Measurements from ENCODE around the gene EXT2. TPM values are rescaled to one million over a fixed set of nuclear protein-coding genes. Genes with fewer than 3 reads are reported as not detected.

Gene EXT2
- total and polyA plus RNA-seq, 7 donors, result 11.0 to 23.5 (median 21.4) TPM

DNA sequence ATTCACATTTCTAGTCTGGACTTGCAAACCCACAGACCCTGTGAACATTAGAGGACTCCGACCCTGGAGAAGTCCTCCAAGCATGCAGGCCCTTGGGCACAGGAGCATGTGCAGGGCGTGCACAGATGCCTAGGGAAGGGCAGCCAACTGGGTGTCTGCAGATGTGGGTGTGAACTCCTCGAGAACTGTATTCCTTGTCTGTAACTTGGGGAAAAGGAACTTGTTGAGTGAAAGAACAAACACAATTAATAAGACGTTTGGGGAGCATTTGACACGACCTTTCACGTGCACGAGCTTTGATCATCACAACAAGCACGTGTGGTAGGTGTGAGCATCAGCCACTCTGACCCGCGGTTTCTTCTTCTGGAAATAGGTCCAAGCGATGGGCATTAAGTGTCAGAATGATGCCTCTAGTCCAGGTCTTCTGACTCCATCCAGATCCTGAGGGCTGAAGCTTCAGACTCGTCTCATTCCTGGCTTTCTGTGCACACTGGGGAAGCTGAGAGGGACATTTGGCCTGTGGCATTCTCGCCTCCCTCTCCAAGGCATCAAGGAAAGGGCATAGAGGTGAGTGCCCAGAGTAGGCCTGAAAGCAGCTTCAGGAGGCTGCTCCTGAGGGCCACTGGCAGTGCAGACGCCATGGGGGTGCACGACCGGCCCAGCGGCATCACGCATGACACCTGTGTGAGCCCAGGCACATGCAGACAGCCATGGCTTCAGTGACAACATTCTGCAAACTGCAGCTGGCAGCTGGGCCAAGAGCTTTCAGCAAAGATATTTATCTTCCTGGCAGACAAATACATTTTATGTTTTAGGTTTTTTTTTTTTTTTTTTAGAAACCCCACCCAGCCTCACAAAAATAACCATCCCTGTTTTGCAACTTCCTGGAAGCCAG lies 182.0 kb downstream of the EXT2 start:
- Histone ChIP-seq H3K4me1 (no peaks in the 10 kb centered on the region), H3K4me3 (no peak overlapping the region), H3K27me3 (ENCODE audit: insufficient read depth in 3 of 3, low read length in 2 of 3) (no peaks in the 10 kb centered on the region), H3K9me3 (no peaks in the 10 kb centered on the region), H3K36me3 (ENCODE audit: insufficient read depth in 1 of 2, low read depth in 1 of 2) (no peaks in the 10 kb centered on the region), H3K27ac (no peak overlapping the region)
- intact Hi-C loops (cut with DNase I), result no loop called here
- DNase-seq, result no peak
- no peak for ATAC-seq
- WGBS, 3 donors, result 83 to 90% (median 84%) methylated on average over 18 of the region's 18 CpGs
- no peak for TF ChIP-seq CTCF (IDR thresholded peaks at IDR 0.05)

DNA sequence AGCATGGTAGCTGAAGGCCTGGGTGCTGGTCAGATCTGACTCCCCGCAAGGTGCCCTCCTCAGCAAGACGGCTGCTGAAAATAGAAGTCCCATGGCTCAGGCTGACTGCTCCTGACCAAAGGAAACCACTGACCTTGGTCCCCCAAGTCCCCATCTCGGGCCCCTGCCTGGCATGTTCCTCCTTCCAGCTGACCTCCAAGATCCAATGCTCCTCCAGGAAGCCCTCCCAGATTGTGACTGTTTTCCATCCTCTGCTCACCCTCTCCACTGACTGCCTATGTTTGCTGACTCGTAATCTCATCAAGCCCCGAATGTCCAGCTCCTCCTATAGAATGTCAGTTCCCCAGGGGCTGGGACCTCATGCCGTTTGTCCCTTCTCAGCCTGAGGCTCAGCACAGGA lies 184.0 kb downstream of the EXT2 start:
- no peak overlapping the region for H3K4me3 ChIP-seq
- no peaks in the 10 kb centered on the region for H3K36me3 ChIP-seq (ENCODE audit: insufficient read depth in 1 of 2, low read depth in 1 of 2)
- H3K4me1 ChIP-seq, result no peaks in the 10 kb centered on the region
- intact Hi-C loops (cut with DNase I), result no loop called here
- no peaks in the 10 kb centered on the region for H3K27me3 ChIP-seq (ENCODE audit: insufficient read depth in 3 of 3, low read length in 2 of 3)
- H3K27ac ChIP-seq, result no peak overlapping the region
- no peaks in the 10 kb centered on the region for H3K9me3 ChIP-seq
- DNase-seq (no peak), ATAC-seq (no peak)
- no peak for TF ChIP-seq CTCF (IDR thresholded peaks at IDR 0.05)
- 85 to 90% (median 87%) methylated on average over 6 of the region's 6 CpGs for WGBS, 3 donors

GRCh38 chr11:44280257-44280656 lies 184.8 kb downstream of the EXT2 start:
- H3K9me3 ChIP-seq, result no peaks in the 10 kb centered on the region
- DNase-seq (no peak), ATAC-seq (no peak)
- 87 to 91% (median 91%) methylated on average over 7 of the region's 7 CpGs for WGBS, 3 donors
- no peak overlapping the region for H3K27ac ChIP-seq
- TF ChIP-seq CTCF (IDR thresholded peaks at IDR 0.05), result no peak
- H3K36me3 ChIP-seq (ENCODE audit: insufficient read depth in 1 of 2, low read depth in 1 of 2), result no peaks in the 10 kb centered on the region
- H3K4me3 ChIP-seq, result no peak overlapping the region
- H3K27me3 ChIP-seq (ENCODE audit: insufficient read depth in 3 of 3, low read length in 2 of 3), result no peaks in the 10 kb centered on the region
- no peaks in the 10 kb centered on the region for H3K4me1 ChIP-seq
- intact Hi-C loops (cut with DNase I), result loop anchor here in 1 of 2 donors (10.0 kb wide), 1 partner anchor 145 kb away; no protein-coding TSS in a partner anchor

GRCh38 chr11:44281151-44281550 lies 185.7 kb downstream of the EXT2 start:
- no peak for TF ChIP-seq CTCF (IDR thresholded peaks at IDR 0.05)
- Histone ChIP-seq H3K27me3 (ENCODE audit: insufficient read depth in 3 of 3, low read length in 2 of 3) (no peaks in the 10 kb centered on the region), H3K4me3 (no peak overlapping the region), H3K27ac (no peak overlapping the region), H3K4me1 (no peaks in the 10 kb centered on the region), H3K36me3 (ENCODE audit: insufficient read depth in 1 of 2, low read depth in 1 of 2) (no peaks in the 10 kb centered on the region), H3K9me3 (no peaks in the 10 kb centered on the region)
- ATAC-seq (no peak), DNase-seq (no peak)
- intact Hi-C loops (cut with DNase I), result loop anchor here in 1 of 2 donors (10.0 kb wide), 1 partner anchor 146 kb away; no protein-coding TSS in a partner anchor
- 98 to 99% (median 99%) methylated on average over 9 of the region's 9 CpGs for WGBS, 3 donors

Measured in psoas muscle (tissue), 8 donors.